GM19455 (cell line): ENCODE results near the gene BRCA1.
"Not testable (repeated sequence)": the region's sequence is repeated elsewhere in the genome, so short reads cannot be mapped to it uniquely, and the experiment has no call there.

ENCODE experiments used
- ATAC-seq: cut with Tn5 transposase; IDR thresholded peaks from one replicate; pipeline ENCODE4 v1.9.1; 2021; ENCODE audit not compliant: unreplicated experiment

The BRCA1 gene

DNA sequence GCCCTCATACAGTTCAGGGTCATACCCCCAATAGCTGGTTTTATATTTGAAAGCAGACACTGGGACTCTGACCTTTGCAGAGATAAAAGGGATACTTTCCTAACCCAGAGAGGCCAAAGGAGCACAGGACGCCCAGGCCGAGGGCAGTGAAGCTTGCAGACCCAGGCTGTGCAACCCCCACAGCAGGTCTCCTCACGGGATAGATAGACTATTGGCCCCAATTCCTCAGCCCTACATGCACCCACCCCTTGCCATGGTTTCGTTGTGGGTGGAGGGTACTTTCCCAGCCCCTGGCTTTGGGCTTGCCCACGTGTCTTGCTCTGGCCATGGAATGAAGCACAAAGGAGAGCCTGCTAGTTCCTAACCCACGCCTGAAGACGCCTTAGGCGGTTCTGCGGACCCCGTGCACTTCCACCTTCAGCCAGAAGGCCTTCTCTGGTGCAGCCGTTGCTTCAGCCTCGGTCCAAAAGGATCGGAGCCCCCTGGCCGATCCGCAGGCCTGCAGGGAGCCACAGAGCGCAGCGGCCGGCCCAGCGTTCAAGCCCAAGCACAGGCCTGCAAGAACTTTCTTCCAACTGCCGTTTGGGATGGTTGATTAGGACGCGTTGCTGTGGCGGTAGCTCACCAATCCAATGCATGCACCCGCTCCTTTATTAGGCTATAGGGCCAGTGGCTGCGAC, 9.8 kb upstream of the BRCA1 start:
- ATAC-seq: no peak

DNA sequence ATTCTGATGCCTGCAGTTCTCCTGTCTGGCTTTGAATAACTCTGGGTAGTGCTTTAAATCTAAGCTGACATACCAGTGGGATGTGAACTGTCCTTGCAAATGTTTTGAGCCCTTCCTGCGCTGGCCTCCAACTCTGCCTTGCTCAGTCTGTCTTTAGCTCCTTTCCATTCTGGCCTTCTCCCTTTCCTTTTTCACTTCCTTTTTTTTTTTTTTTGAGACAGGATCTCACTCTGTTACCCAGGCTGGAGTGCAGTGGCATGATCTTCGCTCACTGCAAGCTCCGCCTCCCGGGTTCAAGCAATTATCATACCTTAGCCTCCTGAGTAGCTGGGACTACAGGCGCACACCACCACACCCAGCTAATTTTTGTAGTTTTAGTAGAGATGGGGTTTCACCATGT, 8.3 kb upstream of the BRCA1 start:
- ATAC-seq: not testable (repeated sequence)

DNA sequence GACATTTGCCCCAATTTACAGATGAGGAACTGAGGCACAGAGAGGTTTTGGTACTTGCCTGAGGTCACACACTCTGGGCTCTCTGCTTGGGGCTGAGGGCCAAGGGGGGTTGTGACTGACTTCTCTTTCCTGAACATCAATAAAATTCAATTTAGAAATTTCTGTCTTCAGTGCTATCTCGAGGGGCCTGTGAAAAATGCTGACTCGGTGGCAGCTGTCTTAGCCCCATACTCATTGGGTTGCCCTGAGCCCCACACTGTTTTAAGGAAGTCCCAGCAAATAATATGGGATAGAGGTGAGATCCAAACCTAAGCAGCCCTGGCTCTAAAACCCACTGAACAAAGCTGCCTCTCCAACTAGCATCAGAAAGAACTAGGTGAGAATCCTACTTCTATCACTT, 7.0 kb upstream of the BRCA1 start:
- ATAC-seq: no peak

DNA sequence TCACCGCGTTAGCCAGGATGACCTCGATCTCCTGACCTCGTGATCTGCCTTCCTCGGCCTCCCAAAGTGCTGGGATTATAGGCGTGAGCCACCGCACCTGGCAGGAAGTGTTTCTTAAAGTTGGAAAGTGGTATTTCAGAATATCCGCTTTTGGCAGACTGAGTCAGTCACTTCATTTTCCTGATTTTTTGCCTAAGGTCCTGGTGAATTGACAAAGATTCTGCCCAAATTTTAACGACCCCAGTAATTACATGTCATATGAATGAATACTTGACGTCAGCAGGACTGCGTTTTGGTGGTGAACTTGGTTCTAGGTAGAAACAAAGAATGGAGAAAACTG, 4.5 kb upstream of the BRCA1 start:
- ATAC-seq: no peak

DNA sequence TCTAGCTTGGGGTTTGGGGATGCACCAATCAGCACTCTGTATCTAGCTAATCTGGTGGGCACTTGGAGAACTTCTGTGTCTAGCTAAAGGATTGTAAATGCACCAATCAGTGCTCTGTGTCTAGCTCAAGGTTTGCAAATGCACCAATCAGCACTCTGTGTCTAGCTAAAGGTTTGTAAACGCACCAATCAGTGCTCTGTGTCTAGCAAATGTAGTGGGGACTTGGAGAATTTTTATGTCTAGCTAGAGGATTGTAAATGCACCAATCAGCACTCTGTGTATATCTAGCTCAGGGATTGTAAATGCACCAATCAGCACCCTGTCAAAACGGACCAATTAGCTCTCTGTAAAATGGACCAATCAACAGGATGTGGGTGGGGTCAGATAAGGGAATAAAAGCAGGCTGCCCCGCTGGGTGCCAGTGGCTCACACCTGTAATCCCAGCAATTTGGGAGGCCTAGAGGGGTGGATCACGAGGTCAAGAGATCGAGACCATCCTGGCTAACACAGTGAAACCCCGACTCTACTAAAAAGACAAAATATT, 2.2 kb upstream of the BRCA1 start:
- not testable (repeated sequence) for ATAC-seq

DNA sequence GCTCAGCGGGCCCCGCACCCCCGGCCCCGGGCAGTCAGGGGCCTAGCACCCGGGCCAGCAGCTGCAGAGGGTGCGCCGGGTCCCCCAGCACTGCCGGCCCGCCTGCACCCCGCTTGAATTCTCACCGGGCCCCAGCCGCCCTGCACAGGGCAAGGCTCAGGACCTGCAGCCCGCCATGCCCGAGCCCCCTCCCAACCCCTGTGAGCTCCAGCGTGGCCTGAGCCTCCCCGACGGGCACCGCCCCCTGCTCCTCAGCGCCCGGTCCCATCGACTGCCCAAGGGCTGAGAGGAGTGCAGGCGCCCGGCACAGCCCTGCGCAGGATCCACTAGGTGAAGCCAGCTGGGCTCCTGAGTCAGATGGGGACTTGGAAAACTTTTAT, 1.7 kb upstream of the BRCA1 start:
- ATAC-seq: no peak

- ATAC-seq: no peak
Observed at GRCh38 chr17:43125967-43126910, 1.1 kb upstream of the BRCA1 start.

DNA sequence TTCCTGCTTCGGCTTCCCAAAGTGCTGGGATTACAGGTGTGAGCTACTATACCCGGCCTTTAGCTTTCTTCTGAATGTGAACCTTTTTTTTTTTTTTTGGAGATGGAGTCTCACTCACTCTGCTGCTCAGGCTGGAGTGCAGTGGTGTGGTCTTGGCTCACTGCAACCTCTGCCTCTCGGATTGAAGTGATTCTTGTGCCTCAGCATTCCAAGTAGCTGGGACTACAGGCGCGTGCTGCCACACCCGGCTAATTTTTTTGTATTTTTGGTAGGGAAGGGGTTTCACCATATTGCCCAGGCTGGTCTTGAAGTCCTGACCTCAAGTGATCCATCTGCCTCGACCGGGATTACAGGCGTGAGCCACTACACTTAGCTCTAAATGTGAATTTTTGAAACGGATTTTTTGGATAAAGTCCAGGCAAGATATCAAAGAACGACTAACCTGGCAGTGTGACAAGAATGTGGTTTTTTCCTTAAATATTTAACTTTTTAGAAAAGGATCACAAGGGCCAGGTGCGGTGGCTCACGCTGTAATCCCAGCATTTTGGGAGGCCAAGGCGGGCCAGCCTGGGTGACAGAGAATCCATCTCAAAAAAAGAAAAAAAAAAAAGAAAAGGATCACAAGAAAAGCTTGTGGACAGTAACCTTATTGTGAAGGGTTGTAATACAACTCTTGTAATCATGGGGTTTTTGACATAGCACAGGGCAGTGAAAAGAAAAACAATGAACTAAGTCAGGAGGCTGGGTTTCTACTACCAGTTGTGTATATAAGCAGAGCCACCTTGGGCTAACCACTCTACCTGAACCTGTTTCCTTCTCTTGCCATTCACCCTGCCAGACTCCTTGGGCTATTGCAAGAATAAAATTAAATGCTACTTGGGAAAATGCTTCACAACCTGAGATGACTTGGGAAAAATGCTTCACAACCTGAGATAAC, 6.2 kb downstream of the BRCA1 start:
- no peak for ATAC-seq

GRCh38 chr17:43114151-43114552, 11.0 kb downstream of the BRCA1 start:
- no peak for ATAC-seq

DNA sequence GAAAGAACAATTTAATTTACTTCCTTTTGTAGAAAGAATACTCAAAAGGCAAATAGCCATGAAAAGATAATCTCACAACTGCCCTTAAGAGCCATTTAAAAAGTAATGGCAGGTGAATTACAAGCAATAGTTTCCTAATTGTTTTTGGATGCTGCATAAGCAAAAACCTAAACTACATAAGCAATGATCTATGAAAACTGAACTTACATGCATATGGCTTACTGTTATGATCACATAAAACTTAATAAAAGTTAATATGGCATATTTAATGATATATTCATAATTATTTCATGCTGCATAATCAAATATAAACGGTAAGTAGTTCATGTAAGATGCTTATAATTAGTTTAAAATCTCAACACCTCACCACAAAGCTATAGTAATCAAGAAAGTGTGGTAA, 18.6 kb downstream of the BRCA1 start:
- ATAC-seq: no peak

DNA sequence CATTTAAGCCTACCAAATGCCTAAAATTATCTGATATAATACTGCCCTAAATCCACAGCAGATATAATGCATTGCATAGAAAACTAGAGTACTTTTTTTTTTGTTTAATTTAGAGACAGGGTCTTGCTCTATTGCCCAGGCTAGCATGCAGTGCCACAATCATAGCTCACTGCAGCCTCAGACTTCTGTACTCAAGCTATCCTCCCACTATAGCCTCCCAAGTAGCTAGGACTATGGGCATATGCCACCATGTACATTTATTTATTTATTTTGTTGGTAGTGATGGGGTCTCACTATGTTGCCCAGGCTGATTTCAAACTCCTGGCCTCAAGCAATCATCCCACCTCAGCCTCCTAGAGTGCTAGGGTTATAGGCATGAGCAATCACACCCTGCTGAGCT, 20.0 kb downstream of the BRCA1 start:
- no peak for ATAC-seq

- ATAC-seq: no peak
Observed at GRCh38 chr17:43104665-43105064, 20.5 kb downstream of the BRCA1 start.

- not testable (repeated sequence) for ATAC-seq
Observed at GRCh38 chr17:43095364-43095763, 29.8 kb downstream of the BRCA1 start.

DNA sequence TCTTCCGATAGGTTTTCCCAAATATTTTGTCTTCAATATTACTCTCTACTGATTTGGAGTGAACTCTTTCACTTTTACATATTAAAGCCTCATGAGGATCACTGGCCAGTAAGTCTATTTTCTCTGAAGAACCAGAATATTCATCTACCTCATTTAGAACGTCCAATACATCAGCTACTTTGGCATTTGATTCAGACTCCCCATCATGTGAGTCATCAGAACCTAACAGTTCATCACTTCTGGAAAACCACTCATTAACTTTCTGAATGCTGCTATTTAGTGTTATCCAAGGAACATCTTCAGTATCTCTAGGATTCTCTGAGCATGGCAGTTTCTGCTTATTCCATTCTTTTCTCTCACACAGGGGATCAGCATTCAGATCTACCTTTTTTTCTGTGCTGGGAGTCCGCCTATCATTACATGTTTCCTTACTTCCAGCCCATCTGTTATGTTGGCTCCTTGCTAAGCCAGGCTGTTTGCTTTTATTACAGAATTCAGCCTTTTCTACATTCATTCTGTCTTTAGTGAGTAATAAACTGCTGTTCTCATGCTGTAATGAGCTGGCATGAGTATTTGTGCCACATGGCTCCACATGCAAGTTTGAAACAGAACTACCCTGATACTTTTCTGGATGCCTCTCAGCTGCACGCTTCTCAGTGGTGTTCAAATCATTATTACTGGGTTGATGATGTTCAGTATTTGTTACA, 30.9 kb downstream of the BRCA1 start:
- ATAC-seq: no peak

DNA sequence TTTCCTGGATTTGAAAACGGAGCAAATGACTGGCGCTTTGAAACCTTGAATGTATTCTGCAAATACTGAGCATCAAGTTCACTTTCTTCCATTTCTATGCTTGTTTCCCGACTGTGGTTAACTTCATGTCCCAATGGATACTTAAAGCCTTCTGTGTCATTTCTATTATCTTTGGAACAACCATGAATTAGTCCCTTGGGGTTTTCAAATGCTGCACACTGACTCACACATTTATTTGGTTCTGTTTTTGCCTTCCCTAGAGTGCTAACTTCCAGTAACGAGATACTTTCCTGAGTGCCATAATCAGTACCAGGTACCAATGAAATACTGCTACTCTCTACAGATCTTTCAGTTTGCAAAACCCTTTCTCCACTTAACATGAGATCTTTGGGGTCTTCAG, 32.3 kb downstream of the BRCA1 start:
- ATAC-seq: no peak

- ATAC-seq: no peak
Observed at GRCh38 chr17:43090022-43090421, 35.1 kb downstream of the BRCA1 start.

DNA sequence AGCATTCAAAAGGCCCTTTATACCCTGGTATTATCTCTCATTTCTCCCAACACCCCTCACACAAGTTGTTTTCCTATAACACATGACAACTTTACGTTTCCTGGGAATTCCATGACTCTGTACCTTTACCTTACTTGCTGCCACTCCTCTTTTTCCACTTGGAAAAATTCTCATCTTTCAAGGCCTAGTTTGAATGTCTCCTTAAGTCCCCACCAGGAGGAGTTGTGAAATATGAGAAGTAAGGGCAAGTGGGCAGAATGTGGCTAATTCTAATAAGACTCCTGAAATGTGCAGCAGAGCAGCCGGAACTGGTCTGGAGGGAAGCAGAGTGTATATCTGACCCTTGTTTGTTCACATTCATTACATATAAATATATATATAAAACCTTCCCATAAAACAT, 39.7 kb downstream of the BRCA1 start:
- no peak for ATAC-seq

DNA sequence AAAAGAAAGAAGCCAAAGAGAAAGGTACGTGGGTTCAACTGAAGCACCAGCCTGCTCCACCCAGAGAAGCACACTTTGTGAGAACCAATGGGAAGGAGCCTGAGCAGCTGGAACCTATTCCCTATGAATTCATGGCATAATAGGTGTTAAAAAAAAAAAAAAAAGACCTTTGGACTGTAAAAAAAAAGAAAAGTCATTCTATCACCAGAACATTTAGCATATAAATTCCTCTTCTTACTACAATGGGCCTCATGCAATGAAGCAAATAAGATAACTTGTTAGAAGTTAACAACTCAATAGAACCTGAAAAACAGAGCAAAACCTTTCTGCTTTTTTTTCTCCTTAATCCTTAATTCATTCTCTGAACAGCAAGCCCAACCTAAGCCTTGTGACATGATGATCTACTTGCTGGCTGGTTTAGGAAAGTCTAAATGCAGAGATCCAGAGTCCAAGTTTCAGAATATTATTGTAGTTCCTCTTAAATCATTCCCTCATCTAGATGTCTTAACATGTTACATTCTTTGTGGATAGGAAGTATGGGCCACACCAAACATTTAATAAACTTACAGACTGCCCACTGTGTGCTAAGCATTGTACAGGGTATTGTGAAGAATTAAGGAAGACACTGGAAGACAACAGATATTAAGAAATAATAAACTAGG, 45.4 kb downstream of the BRCA1 start:
- ATAC-seq: no peak

- ATAC-seq: no peak
Observed at GRCh38 chr17:43074869-43075268, 50.3 kb downstream of the BRCA1 start.

GRCh38 chr17:43070872-43071271, 54.3 kb downstream of the BRCA1 start:
- no peak for ATAC-seq
